Esophagus squamous epithelium (tissue), 4 donors: Measurements from ENCODE around the gene ST8SIA1.

Experiments
- POLR2A ChIP-seq, 4 donors: fragments of 450-650 bp; IDR thresholded peaks; one replicate each; pipeline ENCODE4 v1.6.1; 2017; ENCODE audit warnings: antibody characterized with exemption in 4 of 4, mild to moderate bottlenecking in 4 of 4, moderate library complexity in 3 of 4
- TF ChIP-seq, protein P1 (sequence below), 6 experiments: fragments of 450-650 bp in 4 of 6; fragments of 200-600 bp in 2 of 6; sonication (generic) in 2 of 6; IDR thresholded peaks; one replicate each; pipeline ENCODE4 v1.5.1; 2016 to 2019; ENCODE audit warnings: antibody characterized with exemption in 6 of 6, mild to moderate bottlenecking in 4 of 6, moderate library complexity in 4 of 6

DNA sequence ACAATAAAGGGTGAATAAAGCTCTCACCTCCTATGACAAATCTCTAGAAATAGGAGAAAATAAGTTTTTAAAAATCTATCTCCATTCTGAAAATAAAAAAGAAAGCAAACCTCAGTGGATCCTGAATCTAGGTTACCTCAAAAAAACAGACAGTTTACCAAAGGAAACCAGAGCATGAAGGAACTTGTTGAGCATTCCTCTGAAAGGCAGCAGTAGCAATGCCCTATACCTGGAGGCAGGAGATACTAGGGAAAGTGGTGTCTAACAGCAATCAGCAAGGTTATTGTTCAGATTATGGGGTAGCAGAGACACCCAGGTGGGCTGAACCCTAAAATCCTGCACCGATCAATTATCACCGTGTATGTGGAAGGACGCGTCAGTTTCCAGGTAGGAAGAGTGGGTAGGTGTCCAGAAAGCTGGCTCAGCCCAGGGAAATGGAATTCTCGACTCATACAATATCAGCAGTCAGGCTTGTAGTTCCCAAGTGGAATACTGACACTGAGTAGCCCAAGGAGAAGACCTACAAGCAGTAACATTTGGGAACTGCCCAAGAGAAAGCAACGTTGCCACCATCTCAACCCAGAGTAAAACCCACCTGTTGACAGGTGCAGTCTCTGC is 128.3 kb downstream of the ST8SIA1 start:
- TF ChIP-seq, protein P1, sequence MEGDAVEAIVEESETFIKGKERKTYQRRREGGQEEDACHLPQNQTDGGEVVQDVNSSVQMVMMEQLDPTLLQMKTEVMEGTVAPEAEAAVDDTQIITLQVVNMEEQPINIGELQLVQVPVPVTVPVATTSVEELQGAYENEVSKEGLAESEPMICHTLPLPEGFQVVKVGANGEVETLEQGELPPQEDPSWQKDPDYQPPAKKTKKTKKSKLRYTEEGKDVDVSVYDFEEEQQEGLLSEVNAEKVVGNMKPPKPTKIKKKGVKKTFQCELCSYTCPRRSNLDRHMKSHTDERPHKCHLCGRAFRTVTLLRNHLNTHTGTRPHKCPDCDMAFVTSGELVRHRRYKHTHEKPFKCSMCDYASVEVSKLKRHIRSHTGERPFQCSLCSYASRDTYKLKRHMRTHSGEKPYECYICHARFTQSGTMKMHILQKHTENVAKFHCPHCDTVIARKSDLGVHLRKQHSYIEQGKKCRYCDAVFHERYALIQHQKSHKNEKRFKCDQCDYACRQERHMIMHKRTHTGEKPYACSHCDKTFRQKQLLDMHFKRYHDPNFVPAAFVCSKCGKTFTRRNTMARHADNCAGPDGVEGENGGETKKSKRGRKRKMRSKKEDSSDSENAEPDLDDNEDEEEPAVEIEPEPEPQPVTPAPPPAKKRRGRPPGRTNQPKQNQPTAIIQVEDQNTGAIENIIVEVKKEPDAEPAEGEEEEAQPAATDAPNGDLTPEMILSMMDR (IDR thresholded peaks at IDR 0.05): no peak
- TF ChIP-seq POLR2A (IDR thresholded peaks at IDR 0.05): no peak
